ENCODE results near the gene HTR1D.
"Not testable (repeated sequence)": the region's sequence is repeated elsewhere in the genome, so short reads cannot be mapped to it uniquely, and the experiment has no call there.

HTR1D gene

GRCh38 chr1:23216771-23217420, 406 bp downstream of the HTR1D start:
- no peak for DNase-seq (ENCODE audit: low spot score)

- no peak for DNase-seq (ENCODE audit: low spot score)
Observed at GRCh38 chr1:23215751-23216449, 1.4 kb downstream of the HTR1D start.

- no peak for DNase-seq (ENCODE audit: low spot score)
Observed at GRCh38 chr1:23215291-23215690, 2.0 kb downstream of the HTR1D start.

- DNase-seq (ENCODE audit: low spot score), result no peak
Observed at GRCh38 chr1:23214640-23215039, 2.7 kb downstream of the HTR1D start.

- DNase-seq (ENCODE audit: low spot score), result no peak
Observed at GRCh38 chr1:23211955-23212354, 5.3 kb downstream of the HTR1D start.

- no peak for DNase-seq (ENCODE audit: low spot score)
Observed at GRCh38 chr1:23210963-23211362, 6.3 kb downstream of the HTR1D start.

GRCh38 chr1:23210351-23210785, 6.9 kb downstream of the HTR1D start:
- no peak for DNase-seq (ENCODE audit: low spot score)

- no peak for DNase-seq (ENCODE audit: low spot score)
Observed at GRCh38 chr1:23209770-23210169, 7.5 kb downstream of the HTR1D start.

GRCh38 chr1:23208527-23208926, 8.8 kb downstream of the HTR1D start:
- DNase-seq (ENCODE audit: low spot score), result no peak

- not testable (repeated sequence) for DNase-seq (ENCODE audit: low spot score)
Observed at GRCh38 chr1:23207733-23208132, 9.6 kb downstream of the HTR1D start.

GRCh38 chr1:23202263-23202749, 15.0 kb downstream of the HTR1D start:
- DNase-seq (ENCODE audit: low spot score), result no peak

GRCh38 chr1:23200883-23201282, 16.4 kb downstream of the HTR1D start:
- no peak for DNase-seq (ENCODE audit: low spot score)

GRCh38 chr1:23198373-23198772, 18.9 kb downstream of the HTR1D start:
- no peak for DNase-seq (ENCODE audit: low spot score)

GRCh38 chr1:23196627-23197328, 20.5 kb downstream of the HTR1D start:
- peak; percentile 52 for DNase-seq (ENCODE audit: low spot score)

- no peak for DNase-seq (ENCODE audit: low spot score)
Observed at GRCh38 chr1:23194119-23194984, 22.9 kb downstream of the HTR1D start.

GRCh38 chr1:23193391-23194118, 23.7 kb downstream of the HTR1D start:
- DNase-seq (ENCODE audit: low spot score), result no peak

- no peak for DNase-seq (ENCODE audit: low spot score)
Observed at GRCh38 chr1:23191199-23191598, 26.1 kb downstream of the HTR1D start.

GRCh38 chr1:23188936-23189452, 28.3 kb downstream of the HTR1D start:
- DNase-seq (ENCODE audit: low spot score), result peak; percentile 73

GRCh38 chr1:23188434-23188884, 28.8 kb downstream of the HTR1D start:
- DNase-seq (ENCODE audit: low spot score), result no peak

GRCh38 chr1:23187637-23188036, 29.7 kb downstream of the HTR1D start:
- no peak for DNase-seq (ENCODE audit: low spot score)

GRCh38 chr1:23185381-23185780, 31.9 kb downstream of the HTR1D start:
- no peak for DNase-seq (ENCODE audit: low spot score)
